Suprapubic skin (tissue), 3 donors: ENCODE results near the gene ENTPD2.

ENCODE experiments used
- POLR2A ChIP-seq, 2 donors: fragments of 450-650 bp; IDR thresholded peaks; one replicate each; pipeline ENCODE4 v1.6.1; 2017; ENCODE audit warnings: antibody characterized with exemption in 2 of 2, mild to moderate bottlenecking in 2 of 2, moderate library complexity in 2 of 2
- TF ChIP-seq, protein P1 (sequence below), 2 donors: fragments of 200-600 bp in 1 of 2; fragments of 450-650 bp in 1 of 2; sonication (generic) in 1 of 2; IDR thresholded peaks; one replicate each; pipeline ENCODE4 v1.5.1; 2016 to 2019; ENCODE audit warnings: antibody characterized with exemption in 2 of 2, mild to moderate bottlenecking in 1 of 2, moderate library complexity in 1 of 2

DNA sequence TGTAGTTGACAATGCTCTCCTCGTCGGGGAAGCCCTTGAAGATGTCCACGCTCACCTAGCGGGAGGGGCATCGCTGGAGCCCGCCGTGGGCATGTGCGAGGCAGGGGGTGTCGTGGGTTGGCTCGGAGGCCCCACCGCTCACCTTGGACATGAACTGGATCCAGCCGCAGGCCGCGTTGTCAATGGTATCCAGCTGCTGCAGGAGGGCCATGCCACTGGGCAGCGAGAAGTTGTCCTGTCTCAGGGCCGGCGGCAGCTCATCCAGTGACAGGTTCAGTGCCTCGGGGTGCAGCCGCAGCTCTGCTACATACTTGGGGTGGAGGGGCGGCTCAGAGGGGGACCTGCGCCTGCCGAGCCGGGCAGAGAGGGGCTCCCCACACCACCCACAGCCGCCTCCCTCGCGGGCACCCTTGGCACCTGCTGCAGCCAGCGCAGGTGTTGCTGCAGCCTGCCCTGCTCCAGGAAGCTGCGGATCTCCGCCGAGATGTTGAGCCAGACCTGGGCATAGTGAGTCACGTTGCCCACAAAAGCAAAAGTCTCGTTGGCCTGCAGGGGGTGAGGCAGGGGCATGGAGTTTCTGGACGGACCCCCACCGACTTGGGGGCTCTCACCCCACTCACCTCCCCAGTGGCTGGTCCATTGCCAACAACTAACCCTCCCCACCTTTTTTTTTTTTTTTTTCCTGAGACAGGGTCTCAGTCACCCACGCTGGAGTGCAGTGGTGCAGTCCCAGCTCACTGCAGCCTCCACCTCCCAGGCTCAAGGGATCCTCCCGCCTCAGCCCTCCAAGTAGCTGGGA lies 34.9 kb downstream of the ENTPD2 start:
- TF ChIP-seq, protein P1, sequence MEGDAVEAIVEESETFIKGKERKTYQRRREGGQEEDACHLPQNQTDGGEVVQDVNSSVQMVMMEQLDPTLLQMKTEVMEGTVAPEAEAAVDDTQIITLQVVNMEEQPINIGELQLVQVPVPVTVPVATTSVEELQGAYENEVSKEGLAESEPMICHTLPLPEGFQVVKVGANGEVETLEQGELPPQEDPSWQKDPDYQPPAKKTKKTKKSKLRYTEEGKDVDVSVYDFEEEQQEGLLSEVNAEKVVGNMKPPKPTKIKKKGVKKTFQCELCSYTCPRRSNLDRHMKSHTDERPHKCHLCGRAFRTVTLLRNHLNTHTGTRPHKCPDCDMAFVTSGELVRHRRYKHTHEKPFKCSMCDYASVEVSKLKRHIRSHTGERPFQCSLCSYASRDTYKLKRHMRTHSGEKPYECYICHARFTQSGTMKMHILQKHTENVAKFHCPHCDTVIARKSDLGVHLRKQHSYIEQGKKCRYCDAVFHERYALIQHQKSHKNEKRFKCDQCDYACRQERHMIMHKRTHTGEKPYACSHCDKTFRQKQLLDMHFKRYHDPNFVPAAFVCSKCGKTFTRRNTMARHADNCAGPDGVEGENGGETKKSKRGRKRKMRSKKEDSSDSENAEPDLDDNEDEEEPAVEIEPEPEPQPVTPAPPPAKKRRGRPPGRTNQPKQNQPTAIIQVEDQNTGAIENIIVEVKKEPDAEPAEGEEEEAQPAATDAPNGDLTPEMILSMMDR (IDR thresholded peaks at IDR 0.05), result no peak
- no peak for TF ChIP-seq POLR2A (IDR thresholded peaks at IDR 0.05)
